ENCODE measurements around the gene SPTLC3.

Gene SPTLC3

GRCh38 chr20:13008761-13009681, at the start of gene SPTLC3:
SPTLC3 (plus strand) TSS chr20:13008972; CDS start chr20:13009268, 296 bp downstream.
- Histone ChIP-seq H3K4me3 (peak within 1 kb of the TSS; percentile 64), H3K27ac (peak within 1 kb of the TSS; percentile 52 to 80)
- DNase-seq (ENCODE audit: low spot score) = peak; percentile 75

GRCh38 chr20:12961725-12962124, 47.0 kb upstream of the SPTLC3 start:
- no peak for DNase-seq (ENCODE audit: low spot score)
- no peak for TF ChIP-seq CTCF (IDR thresholded peaks at IDR 0.05)
- H3K27ac ChIP-seq = no peak overlapping the region
- H3K4me3 ChIP-seq = no peak overlapping the region

More at GRCh38 chr20:13008761-13009681, at the start of gene SPTLC3:
- no peak for TF ChIP-seq CTCF (IDR thresholded peaks at IDR 0.05)

- DNase-seq (ENCODE audit: low spot score) = no peak
- no peak overlapping the region for H3K27ac ChIP-seq
- H3K4me3 ChIP-seq = no peak overlapping the region
- no peak for TF ChIP-seq CTCF (IDR thresholded peaks at IDR 0.05)
Measured at GRCh38 chr20:12962895-12963294, 45.9 kb upstream of the SPTLC3 start.

GRCh38 chr20:12963416-12963815, 45.4 kb upstream of the SPTLC3 start:
- Histone ChIP-seq H3K27ac (no peak overlapping the region), H3K4me3 (no peak overlapping the region)
- DNase-seq (ENCODE audit: low spot score) = no peak
- no peak for TF ChIP-seq CTCF (IDR thresholded peaks at IDR 0.05)

- no peak for TF ChIP-seq CTCF (IDR thresholded peaks at IDR 0.05)
- H3K27ac ChIP-seq = no peak overlapping the region
- DNase-seq (ENCODE audit: low spot score) = no peak
- no peak overlapping the region for H3K4me3 ChIP-seq
Measured at GRCh38 chr20:12965212-12965869, 43.4 kb upstream of the SPTLC3 start.

- H3K4me3 ChIP-seq = no peak overlapping the region
- TF ChIP-seq CTCF (IDR thresholded peaks at IDR 0.05) = no peak
- no peak for DNase-seq (ENCODE audit: low spot score)
- H3K27ac ChIP-seq = no peak overlapping the region
Measured at GRCh38 chr20:12965870-12966251, 42.9 kb upstream of the SPTLC3 start.
